Measurements from ENCODE around the gene NPPA. TPM values are rescaled to one million over a fixed set of nuclear protein-coding genes. Genes with fewer than 3 reads are reported as not detected.

Gene NPPA
- total and polyA plus RNA-seq, 9 of the 15 experiments (the other 6 are each of a cell fraction or from before 2014, with no cell fraction given), result not detected

DNA sequence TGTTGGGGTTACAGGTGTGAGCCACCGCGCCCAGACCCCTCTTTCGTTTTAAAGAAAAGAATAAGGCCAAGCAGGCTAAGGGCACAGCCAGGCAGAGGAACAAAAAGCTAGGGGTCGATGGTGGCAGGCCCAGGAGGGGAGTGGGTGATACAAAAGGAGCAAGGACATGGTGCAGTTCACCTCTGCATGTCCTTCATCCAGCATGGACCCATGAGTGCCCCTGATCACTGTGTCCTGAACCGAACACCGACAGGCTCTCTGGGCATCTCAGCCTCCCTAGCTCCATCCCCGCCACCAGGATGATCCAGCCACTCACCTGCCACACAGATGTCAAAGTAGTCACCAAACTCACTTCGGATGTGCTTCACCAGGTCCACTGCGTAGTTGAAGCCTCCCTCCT, 47.7 kb downstream of the NPPA start:
- peak overlapping the region; percentile 92 for H3K4me2 ChIP-seq (ENCODE audit: insufficient read depth, low read length)
- 87% methylated on average over 9 of the region's 9 CpGs for WGBS (ENCODE audit: insufficient coverage, low coverage, missing lambda C conversion rate)
- no peaks in the 10 kb centered on the region for H3K27me3 ChIP-seq (ENCODE audit: control insufficient read depth in 2 of 2, insufficient read depth in 2 of 2, low read length in 2 of 2)
- no peaks in the 10 kb centered on the region for H3K9me1 ChIP-seq (ENCODE audit: control insufficient read depth, insufficient read depth, low read length)
- 0 out of 2 replicates have a peak, but pooled peaks cover 5% of the 10 kb centered on the region for H4K20me1 ChIP-seq (replicated peaks; ENCODE audit: control insufficient read depth, insufficient read depth, low read length)
- intact Hi-C loops (cut with micrococcal nuclease), result loop anchor here (5.0 kb wide), 2 partner anchors 63 to 182 kb away; partner anchors contain the start of genes AGTRAP and MFN2
- DNase-seq (ENCODE audit: extremely low read depth in 1 of 4, low spot score in 3 of 4), result no peak
- H3K79me2 ChIP-seq (ENCODE audit: control insufficient read depth, insufficient read depth, low read length), result peaks cover 81% of the 10 kb centered on the region
- POLR2A ChIA-PET, result interaction anchor here (10.5 kb wide), 1 partner anchor 110 kb away, joined by 107 read pairs; no protein-coding TSS in a partner anchor
- FAIRE-seq, result no peak
- ATAC-seq, result no peak
- CTCF ChIA-PET (ENCODE audit: low intra/inter-chr PET ratio), result no interaction called here
- no peak overlapping the region for H3K4me3 ChIP-seq
- H3K9me3 ChIP-seq (replicated peaks; ENCODE audit: control insufficient read depth, insufficient read depth, low read depth, low read length), result no peaks in the 10 kb centered on the region
- H2AFZ ChIP-seq (ENCODE audit: low read depth, low read length), result no peak overlapping the region
- H3K9ac ChIP-seq (ENCODE audit: insufficient read depth in 1 of 2, low read depth in 2 of 2, low read length in 2 of 2), result peak overlapping the region; percentile 71 to 89; a peak in 3 of 4 replicates
- peak overlapping the region; percentile 100 for H3K27ac ChIP-seq (ENCODE audit: extremely low read depth, low read depth, low read length)
- in situ Hi-C loops (cut with MboI), result no loop called here
- H3K36me3 ChIP-seq (ENCODE audit: control insufficient read depth, insufficient read depth, low read length), result peaks cover 55% of the 10 kb centered on the region
- BruUV-seq (replicated peaks), result no TSS peak
- H3K4me1 ChIP-seq (replicated peaks in 1 of 2; ENCODE audit: control insufficient read depth in 2 of 2, insufficient read depth in 2 of 2, low read length in 2 of 2), result peaks cover 73% of the 10 kb centered on the region in 2 experiments
- no peak for TF ChIP-seq ZBTB43 (CRISPR knock-in tag; IDR thresholded peaks at IDR 0.05)
- no peak for TF ChIP-seq NR2C1 (IDR thresholded peaks at IDR 0.05)
- 0 out of 2 replicates have a peak, but pooled peaks have one; percentile 13 for TF ChIP-seq NR2C1 (tag; IDR thresholded peaks at IDR 0.05)
- no peak for TF ChIP-seq ZNF586 (CRISPR knock-in tag; conservative IDR thresholded peaks at IDR 0.05)
- TF ChIP-seq HMBOX1 (IDR thresholded peaks at IDR 0.05), result no peak
- TF ChIP-seq RBFOX2 (IDR thresholded peaks at IDR 0.05; ENCODE audit: low read depth, low read length), result peak; percentile 26; the same call in 1 of the 2 replicates
- TF ChIP-seq BRF1 (IDR thresholded peaks at IDR 0.05; ENCODE audit: borderline replicate concordance, extremely low read depth, insufficient read length), result no peak
- peak; percentile 96 for TF ChIP-seq WHSC1 (IDR thresholded peaks at IDR 0.05; ENCODE audit: low read length)
- TF ChIP-seq VEZF1 (CRISPR knock-in tag; IDR thresholded peaks at IDR 0.05), result no peak
- no peak for TF ChIP-seq THRB (CRISPR knock-in tag; conservative IDR thresholded peaks at IDR 0.05)

All from K562 (cell line).